ENCODE data around the gene ZDHHC7. TPM values are rescaled to one million over a fixed set of nuclear protein-coding genes. Genes with fewer than 3 reads are reported as not detected.

ZDHHC7 gene
- total RNA-seq, 2 experiments from 2014 or later: 16.6 to 17.9 TPM

DNA sequence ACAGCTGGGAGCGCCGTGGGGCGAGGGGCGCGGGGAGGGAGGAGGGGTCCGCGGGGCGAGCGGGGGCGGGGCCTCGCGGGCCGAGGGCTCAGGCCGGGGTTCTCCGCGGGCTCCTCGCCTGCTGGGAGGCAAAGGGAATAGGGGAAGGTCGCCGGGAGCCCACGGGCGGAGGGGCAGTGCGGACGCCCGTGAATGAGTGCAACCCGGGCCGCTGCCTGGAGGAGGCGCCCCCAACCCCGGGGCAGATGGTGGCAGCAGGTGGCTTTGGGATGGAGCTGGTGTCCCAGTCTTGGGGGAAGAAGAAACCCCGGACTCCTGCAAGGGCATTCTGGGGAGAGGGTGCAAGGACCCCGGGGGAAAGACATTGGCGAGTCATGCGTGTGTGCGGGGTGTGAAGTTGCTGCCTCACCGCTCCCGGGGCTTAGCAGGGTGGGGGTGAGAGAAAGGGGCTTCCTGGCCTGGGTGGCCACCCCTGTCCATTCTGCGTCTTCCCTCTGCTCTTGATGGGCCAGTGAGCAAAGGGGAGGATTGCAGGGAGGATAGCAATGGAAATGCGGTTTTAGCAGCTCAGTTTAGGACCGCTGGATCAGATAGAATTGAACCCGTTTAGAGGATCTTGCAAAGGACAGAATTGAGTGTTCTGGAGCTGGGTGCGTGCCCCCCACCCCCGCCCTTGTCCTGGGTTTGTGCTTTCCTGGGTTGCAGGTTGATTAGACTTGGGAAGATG is 16.8 kb upstream of the ZDHHC7 start:
- Mint-ChIP-seq H3K27me3 (ENCODE audit: low read depth) (no peaks in the 10 kb centered on the region), H3K9me3 (no peaks in the 10 kb centered on the region), H3K27ac (peak overlapping the region; percentile 95), H3K4me3 (peak overlapping the region; percentile 87), H3K36me3 (ENCODE audit: low read depth) (no peaks in the 10 kb centered on the region), H3K4me1 (ENCODE audit: low read depth) (peaks cover 33% of the 10 kb centered on the region)
- peak; percentile 34 for DNase-seq
- intact Hi-C loops (cut with micrococcal nuclease): loop anchor here (1.0 to 10.0 kb wide), 8 partner anchors 58 to 857 kb away; no protein-coding TSS in a partner anchor
- CTCF ChIA-PET: interaction anchor here (0.7 to 3.7 kb wide), 7 partner anchors 16 to 366 kb away, joined by 3 to 20 read pairs (median 5); partner anchors contain the start of gene ZDHHC7

DNA sequence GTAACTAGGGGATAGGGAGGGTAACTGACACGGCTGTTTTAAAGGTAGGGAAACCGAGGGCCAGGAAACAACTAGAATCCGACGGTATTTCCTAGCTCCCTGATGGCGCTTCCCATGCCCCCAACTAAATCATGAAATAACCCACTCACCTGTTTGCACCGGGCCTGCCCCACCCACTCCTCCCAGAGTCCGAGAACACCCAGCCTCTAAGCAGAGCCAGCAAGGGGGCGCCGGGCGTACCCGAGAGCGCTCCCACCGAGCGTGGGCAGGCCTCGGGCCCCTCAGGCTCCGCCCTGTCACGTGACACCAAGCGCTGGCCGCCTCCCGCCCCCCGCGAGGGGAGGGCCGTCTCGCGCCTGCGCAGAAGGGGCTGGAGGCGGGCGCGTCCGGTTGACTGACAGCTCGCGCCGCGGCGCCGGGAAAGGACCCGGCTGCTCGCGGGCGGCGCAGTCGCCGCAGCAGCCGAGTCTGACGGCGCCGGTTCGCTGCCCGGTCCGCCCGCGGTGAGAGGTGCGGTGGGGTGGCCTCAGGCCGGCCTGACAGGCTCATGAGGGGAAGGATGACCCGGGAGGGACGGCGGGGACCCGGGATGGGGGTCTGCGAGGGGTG is 16.1 kb upstream of the ZDHHC7 start, which contains the start of gene KIAA0513:
Gene KIAA0513, plus strand, starts transcription at position 447 of the 609 bp plus-strand sequence. CDS start 39,277 bp downstream, outside the sequence.
- Mint-ChIP-seq H3K9me3 (no peaks in the 10 kb centered on the region), H3K4me1 (ENCODE audit: low read depth) (peaks cover 33% of the 10 kb centered on the region), H3K4me3 (peak within 1 kb of the TSS; percentile 87), H3K27me3 (ENCODE audit: low read depth) (no peaks in the 10 kb centered on the region), H3K27ac (peak within 1 kb of the TSS; percentile 95), H3K36me3 (ENCODE audit: low read depth) (no peaks in the 10 kb centered on the region)
- peak; percentile 95 for DNase-seq
- CTCF ChIA-PET: interaction anchor here (0.9 to 3.7 kb wide), 8 partner anchors 12 to 73 kb away, joined by 3 to 20 read pairs (median 6); partner anchors contain the start of gene ZDHHC7
- intact Hi-C loops (cut with micrococcal nuclease): loop anchor here (5.0 to 10.0 kb wide), 3 partner anchors 475 to 857 kb away; no protein-coding TSS in a partner anchor

DNA sequence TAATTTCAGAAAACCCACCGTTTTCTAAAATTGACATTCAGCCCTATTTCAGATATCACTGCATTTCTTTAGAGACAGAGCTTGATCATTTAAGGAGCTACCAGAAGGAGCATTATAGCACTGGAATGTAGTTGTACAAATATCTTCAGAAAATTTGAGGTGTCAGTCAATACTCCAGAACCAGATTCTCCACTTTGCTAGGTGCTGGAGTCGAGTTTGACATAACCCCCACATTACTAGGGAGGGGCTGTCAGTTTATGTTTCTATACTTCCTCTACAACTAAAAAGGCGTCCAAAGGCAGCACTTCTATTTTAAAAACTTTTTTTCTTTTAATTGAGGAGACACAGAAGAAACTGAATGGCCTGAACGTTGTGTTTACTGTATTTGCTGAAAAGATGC is 15.4 kb upstream of the ZDHHC7 start:
- intact Hi-C loops (cut with micrococcal nuclease): loop anchor here (5.0 to 10.0 kb wide), 3 partner anchors 474 to 858 kb away; no protein-coding TSS in a partner anchor
- DNase-seq: no peak
- Mint-ChIP-seq H3K27ac (no peak overlapping the region), H3K4me3 (peak overlapping the region; percentile 87), H3K36me3 (ENCODE audit: low read depth) (no peaks in the 10 kb centered on the region), H3K4me1 (ENCODE audit: low read depth) (peaks cover 33% of the 10 kb centered on the region), H3K27me3 (ENCODE audit: low read depth) (no peaks in the 10 kb centered on the region), H3K9me3 (no peaks in the 10 kb centered on the region)
- CTCF ChIA-PET: interaction anchor here (0.9 to 3.7 kb wide), 4 partner anchors 11 to 60 kb away, joined by 4 to 20 read pairs (median 6); no protein-coding TSS in a partner anchor

DNA sequence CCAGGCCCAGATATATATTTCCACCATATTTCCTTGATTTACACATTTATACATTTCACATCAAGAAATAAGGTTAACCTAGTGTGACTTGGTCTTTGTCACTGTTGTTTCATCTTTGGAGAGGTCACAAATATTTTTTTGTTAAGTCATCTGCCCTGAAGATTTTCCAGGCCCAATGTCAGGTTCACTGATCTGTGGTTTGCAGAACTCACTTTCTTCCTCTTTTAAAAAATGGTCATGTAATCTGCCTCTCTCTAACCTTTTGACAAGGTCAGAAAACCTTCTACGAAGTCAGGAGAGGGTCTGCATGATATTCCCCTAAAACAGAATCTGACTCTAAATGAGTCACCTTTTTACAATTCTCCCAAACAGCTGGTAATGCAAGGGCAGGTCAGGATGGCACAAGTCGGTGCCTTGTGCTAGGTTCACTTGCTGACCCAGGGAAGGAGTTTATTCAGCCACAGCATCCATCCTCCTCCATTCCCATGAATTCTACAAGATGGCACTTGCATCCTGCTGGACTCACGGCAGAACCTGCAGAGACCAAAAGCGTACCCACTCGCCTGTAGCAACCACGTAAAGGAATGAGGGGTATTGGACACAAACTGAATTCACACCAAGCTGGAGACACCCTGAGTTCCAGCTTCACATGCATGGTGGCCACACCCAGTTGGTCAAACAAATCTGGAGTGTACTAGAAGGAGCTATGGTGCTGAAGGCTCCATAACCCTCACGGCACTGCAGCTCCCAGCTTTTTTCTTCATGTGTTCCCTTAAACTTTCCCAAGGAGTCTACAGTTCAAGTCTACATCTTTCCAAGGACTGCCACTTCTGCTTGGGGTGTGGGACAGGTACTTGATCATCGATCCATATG is 14.7 kb upstream of the ZDHHC7 start:
- CTCF ChIA-PET: interaction anchor here (1.5 to 3.7 kb wide), 3 partner anchors 10 to 61 kb away, joined by 4 to 20 read pairs (median 6); no protein-coding TSS in a partner anchor
- Mint-ChIP-seq H3K27me3 (ENCODE audit: low read depth) (no peaks in the 10 kb centered on the region), H3K4me3 (peak overlapping the region; percentile 87), H3K4me1 (ENCODE audit: low read depth) (peaks cover 33% of the 10 kb centered on the region), H3K27ac (no peak overlapping the region), H3K36me3 (ENCODE audit: low read depth) (no peaks in the 10 kb centered on the region), H3K9me3 (no peaks in the 10 kb centered on the region)
- intact Hi-C loops (cut with micrococcal nuclease): loop anchor here (5.0 to 10.0 kb wide), 3 partner anchors 474 to 859 kb away; no protein-coding TSS in a partner anchor
- DNase-seq: no peak

DNA sequence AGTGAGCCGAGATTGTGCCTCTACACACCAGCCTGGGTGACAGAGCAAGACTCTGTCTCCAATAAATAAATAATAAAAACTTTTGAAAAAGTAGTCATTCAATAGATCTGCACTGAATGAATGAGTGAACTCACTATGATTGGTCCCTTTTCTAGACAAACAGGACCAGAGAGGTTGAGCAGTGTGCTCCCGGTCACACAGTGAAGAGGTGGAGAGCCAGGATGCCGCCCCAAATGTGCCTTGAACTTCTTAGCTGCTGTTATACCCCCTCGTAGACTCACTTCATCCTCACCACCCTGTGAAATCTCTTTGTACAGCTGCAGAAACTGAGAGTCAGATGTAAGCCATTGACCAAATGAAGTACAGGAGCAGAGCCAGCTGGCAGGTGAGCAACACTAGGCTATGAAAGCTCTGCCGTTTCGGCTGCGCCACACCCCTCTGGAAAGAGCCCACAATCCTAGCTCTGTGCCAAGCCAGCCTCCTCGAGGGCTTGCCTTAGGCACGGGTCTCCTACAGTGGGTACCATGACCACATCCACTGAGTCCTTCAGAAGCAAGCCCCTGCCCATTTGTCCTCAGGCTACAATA is 8.4 kb upstream of the ZDHHC7 start:
- intact Hi-C loops (cut with micrococcal nuclease): loop anchor here (10.0 kb wide), 1 partner anchor 865 kb away; no protein-coding TSS in a partner anchor
- CTCF ChIA-PET: no interaction called here
- no peak overlapping the region for H3K27ac Mint-ChIP-seq
- no peaks in the 10 kb centered on the region for H3K27me3 Mint-ChIP-seq (ENCODE audit: low read depth)
- no peak overlapping the region for H3K4me3 Mint-ChIP-seq
- no peaks in the 10 kb centered on the region for H3K9me3 Mint-ChIP-seq
- H3K36me3 Mint-ChIP-seq (ENCODE audit: low read depth): no peaks in the 10 kb centered on the region
- H3K4me1 Mint-ChIP-seq (ENCODE audit: low read depth): peaks cover 9% of the 10 kb centered on the region
- DNase-seq: no peak

DNA sequence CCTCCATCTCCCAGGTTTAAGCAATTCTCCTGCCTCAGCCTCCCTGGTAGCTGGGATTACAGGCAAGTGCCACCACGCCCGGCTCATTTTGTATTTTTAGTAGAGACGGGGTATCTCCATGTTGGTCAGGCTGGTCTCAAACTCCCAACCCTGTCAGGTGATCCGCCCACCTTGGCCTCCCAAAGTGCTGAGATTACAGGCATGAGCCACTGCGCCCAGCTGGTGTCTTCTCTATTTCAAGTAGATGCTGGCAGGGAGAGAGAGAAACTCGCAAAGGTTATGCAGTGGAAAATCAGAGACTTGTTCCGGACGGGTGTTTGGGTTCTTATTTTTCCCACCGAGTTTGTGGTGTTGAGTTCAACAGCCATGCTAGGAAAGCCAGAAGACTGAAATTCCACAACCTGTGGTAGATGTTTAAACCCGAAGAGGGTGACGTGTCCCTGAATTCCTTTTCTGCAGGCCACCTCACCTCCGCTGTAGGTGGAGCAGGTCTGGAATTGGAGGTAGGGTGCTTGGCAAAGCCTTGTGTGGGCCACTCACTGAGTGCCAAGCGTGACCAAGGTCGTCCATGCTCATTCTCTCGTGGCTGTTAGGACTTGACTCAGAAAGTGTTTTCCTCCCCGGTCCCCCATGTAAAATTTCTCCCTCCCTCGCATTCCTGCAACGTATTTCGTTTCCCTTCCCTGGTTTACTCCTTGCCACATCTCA is 7.3 kb upstream of the ZDHHC7 start:
- Mint-ChIP-seq H3K9me3 (no peaks in the 10 kb centered on the region), H3K27me3 (ENCODE audit: low read depth) (no peaks in the 10 kb centered on the region), H3K36me3 (ENCODE audit: low read depth) (no peaks in the 10 kb centered on the region), H3K4me3 (no peak overlapping the region), H3K27ac (no peak overlapping the region), H3K4me1 (ENCODE audit: low read depth) (peaks cover 9% of the 10 kb centered on the region)
- DNase-seq: no peak
- intact Hi-C loops (cut with micrococcal nuclease): no loop called here
- CTCF ChIA-PET: no interaction called here

DNA sequence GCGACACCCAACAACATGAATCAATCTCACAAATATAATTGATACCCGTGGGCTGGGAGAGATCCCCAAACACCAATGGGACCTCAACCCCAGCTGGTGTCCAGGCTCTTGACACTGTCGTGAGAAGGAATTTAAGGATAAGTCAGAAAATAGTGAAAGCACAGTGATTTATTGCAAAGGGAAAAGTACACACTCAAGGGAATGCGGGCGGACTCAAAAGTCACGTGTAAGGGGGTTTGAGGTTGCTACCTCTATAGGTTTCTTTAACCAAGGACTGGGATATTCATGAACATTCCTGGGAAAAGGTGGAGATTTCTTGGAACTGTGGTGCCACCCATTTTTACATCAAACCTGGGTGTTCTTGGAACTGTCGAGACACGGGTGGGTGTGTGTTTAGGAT is 6.3 kb upstream of the ZDHHC7 start:
- intact Hi-C loops (cut with micrococcal nuclease): no loop called here
- H3K4me3 Mint-ChIP-seq: no peak overlapping the region
- H3K9me3 Mint-ChIP-seq: no peaks in the 10 kb centered on the region
- DNase-seq: no peak
- CTCF ChIA-PET: no interaction called here
- no peak overlapping the region for H3K27ac Mint-ChIP-seq
- H3K36me3 Mint-ChIP-seq (ENCODE audit: low read depth): no peaks in the 10 kb centered on the region
- peaks cover 9% of the 10 kb centered on the region for H3K4me1 Mint-ChIP-seq (ENCODE audit: low read depth)
- no peaks in the 10 kb centered on the region for H3K27me3 Mint-ChIP-seq (ENCODE audit: low read depth)

DNA sequence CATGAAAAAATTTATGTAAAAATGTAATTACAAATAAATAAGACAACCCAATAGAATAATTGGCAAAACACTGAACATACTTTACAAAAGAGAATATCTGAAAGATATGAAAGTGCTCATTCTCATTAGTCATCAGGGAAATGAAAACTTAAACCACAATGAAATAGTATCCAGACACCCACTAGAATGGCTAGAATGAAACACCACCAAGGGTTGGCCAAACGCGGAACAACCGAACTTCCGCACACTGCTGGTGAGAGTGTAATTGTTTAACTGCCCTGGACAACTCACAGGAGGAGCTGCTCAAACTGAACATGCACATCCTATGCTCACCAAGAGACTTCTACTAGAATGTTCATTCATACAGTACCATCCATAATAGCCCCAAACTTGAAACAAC is 5.8 kb upstream of the ZDHHC7 start:
- CTCF ChIA-PET: interaction anchor here (2.6 kb wide), 1 partner anchor 70 kb away, joined by 7 read pairs; no protein-coding TSS in a partner anchor
- Mint-ChIP-seq H3K4me1 (ENCODE audit: low read depth) (peaks cover 9% of the 10 kb centered on the region), H3K27ac (no peak overlapping the region), H3K27me3 (ENCODE audit: low read depth) (no peaks in the 10 kb centered on the region), H3K9me3 (no peaks in the 10 kb centered on the region), H3K4me3 (no peak overlapping the region), H3K36me3 (ENCODE audit: low read depth) (no peaks in the 10 kb centered on the region)
- peak; percentile 24 for DNase-seq
- intact Hi-C loops (cut with micrococcal nuclease): no loop called here

DNA sequence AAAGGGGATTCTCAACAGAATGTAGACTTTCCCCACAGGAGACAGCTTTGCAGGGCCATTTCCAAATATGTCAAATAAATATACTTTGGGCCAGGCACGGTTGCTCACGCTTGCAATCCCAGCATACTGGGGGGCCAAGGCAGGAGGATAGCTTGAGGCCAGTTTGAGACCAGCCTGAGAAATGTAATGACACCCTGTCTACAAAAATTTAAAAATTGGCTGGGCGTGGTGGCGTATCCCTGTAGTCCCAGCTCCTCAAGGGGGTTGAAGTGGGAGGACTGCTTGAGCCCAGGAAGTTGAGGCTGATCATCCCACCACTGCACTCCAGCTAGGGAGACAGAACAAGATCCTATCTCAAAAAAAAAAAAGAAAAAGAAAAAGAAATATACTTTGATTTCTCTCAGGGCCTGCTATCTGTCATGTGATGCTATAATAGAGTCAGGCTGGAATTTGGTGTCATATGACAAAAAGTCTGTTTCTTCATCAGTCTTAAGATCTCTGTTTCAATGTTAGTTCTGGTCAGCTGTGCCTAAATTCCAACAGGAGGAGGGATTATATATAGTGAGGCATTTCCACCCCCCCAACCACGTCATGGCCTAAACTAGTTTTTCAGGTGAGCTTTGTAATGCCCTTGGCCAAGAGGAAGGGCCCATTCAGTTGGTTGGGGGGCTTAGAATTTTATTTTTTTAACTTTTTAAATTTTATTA is 4.3 kb upstream of the ZDHHC7 start:
- Mint-ChIP-seq H3K27ac (no peak overlapping the region), H3K9me3 (no peaks in the 10 kb centered on the region), H3K36me3 (ENCODE audit: low read depth) (peaks cover 4% of the 10 kb centered on the region), H3K4me1 (ENCODE audit: low read depth) (peaks cover 11% of the 10 kb centered on the region), H3K4me3 (no peak overlapping the region), H3K27me3 (ENCODE audit: low read depth) (no peaks in the 10 kb centered on the region)
- CTCF ChIA-PET: interaction anchor here (1.9 to 2.6 kb wide), 2 partner anchors 11 to 71 kb away, joined by 6 to 7 read pairs; no protein-coding TSS in a partner anchor
- no peak for DNase-seq
- intact Hi-C loops (cut with micrococcal nuclease): no loop called here

DNA sequence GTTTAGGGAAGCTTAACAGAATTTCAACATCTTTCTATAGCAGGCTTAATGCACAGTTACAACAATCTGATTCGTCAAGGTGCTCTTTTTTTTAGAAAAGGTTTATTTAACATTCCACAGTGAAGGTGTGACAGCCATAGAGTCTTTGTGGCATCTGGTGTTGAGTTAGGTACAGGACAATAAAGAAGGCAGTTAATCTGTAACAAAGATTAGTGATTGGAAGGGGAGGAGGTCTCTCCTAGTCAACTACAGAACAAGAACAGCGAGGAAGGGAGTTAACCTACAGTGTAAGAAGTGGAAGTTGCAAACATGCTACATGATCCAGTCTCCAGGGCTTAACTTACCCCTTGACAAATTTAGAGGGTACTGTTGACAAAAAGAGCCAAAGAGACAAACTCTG is 3.0 kb upstream of the ZDHHC7 start:
- Mint-ChIP-seq H3K4me1 (ENCODE audit: low read depth) (peaks cover 22% of the 10 kb centered on the region), H3K4me3 (no peak overlapping the region), H3K27me3 (ENCODE audit: low read depth) (no peaks in the 10 kb centered on the region), H3K27ac (no peak overlapping the region), H3K36me3 (ENCODE audit: low read depth) (peaks cover 4% of the 10 kb centered on the region), H3K9me3 (no peaks in the 10 kb centered on the region)
- intact Hi-C loops (cut with micrococcal nuclease): loop anchor here (5.0 kb wide), 1 partner anchor 507 kb away; no protein-coding TSS in a partner anchor
- no peak for DNase-seq
- CTCF ChIA-PET: no interaction called here
